NCI-H1930 (cell line): ENCODE results near the gene RFX1.
"Not testable (repeated sequence)": the region's sequence is repeated elsewhere in the genome, so short reads cannot be mapped to it uniquely, and the experiment has no call there.

Source experiments
- DNase-seq, 2 experiments: peaks; one replicate each; lab custom pipeline; 2025; lab: John Stamatoyannopoulos, UW

RFX1 gene

GRCh38 chr19:14006085-14006765, at the start of gene RFX1:
Gene RFX1, minus strand, starts transcription at chr19:14006320. Its CDS starts 12,477 bp downstream, at chr19:13993843.
- DNase-seq: peak; percentile 95 to 99

- no peak for DNase-seq
Observed at GRCh38 chr19:14055396-14055795, 49.3 kb upstream of the RFX1 start.

GRCh38 chr19:14054721-14055120, 48.6 kb upstream of the RFX1 start:
- no peak for DNase-seq

DNA sequence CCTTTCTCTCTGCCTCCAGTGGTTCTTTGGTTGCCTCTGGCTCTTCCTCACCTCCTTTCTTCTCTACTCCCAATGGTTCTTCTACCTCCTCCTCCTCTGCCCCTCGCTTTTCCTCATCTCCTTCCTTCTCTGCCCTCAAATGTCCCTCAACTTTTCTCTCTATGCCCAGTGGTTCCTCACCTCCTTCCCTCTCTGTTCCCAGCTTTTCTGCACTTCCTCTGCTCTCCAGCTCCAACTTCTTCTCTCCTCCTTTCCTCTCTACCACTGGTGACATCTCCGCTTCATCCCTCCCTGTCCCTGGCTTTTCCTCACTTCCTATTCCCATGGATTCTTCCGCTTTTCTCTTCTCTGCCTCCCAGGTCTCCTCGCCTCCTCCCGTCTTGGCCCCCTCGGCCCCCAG, 48.0 kb upstream of the RFX1 start:
- DNase-seq: no peak

- DNase-seq: no peak
Observed at GRCh38 chr19:14053500-14053899, 47.4 kb upstream of the RFX1 start.

- DNase-seq: no peak
Observed at GRCh38 chr19:14053032-14053431, 46.9 kb upstream of the RFX1 start.

GRCh38 chr19:14052470-14052869, 46.4 kb upstream of the RFX1 start:
- no peak for DNase-seq

- no peak for DNase-seq
Observed at GRCh38 chr19:14051980-14052379, 45.9 kb upstream of the RFX1 start.

GRCh38 chr19:14050961-14051360, 44.8 kb upstream of the RFX1 start:
- not testable (repeated sequence) for DNase-seq

DNA sequence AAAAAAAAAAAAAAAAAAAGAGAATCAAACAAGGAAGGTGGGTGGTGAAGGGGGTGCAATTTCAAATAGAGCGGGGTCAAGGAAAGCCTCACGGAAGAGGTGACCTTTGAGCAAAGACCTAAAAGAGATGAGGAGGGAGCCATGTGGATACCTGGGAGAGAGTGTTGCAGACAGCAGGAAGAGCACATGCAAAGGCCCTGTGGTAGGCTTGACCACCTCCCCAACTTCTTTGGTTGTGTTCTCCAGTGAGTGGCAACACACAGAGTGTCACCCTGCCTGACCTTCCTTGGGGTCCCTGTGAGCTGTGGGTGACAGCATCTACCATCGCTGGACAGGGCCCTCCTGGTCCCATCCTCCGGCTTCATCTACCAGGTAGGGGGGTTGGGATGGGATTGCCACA, 44.4 kb upstream of the RFX1 start:
- no peak for DNase-seq

- peak in 1 of 2 experiments; percentile 13 for DNase-seq
Observed at GRCh38 chr19:14048443-14049153, 42.5 kb upstream of the RFX1 start.

DNA sequence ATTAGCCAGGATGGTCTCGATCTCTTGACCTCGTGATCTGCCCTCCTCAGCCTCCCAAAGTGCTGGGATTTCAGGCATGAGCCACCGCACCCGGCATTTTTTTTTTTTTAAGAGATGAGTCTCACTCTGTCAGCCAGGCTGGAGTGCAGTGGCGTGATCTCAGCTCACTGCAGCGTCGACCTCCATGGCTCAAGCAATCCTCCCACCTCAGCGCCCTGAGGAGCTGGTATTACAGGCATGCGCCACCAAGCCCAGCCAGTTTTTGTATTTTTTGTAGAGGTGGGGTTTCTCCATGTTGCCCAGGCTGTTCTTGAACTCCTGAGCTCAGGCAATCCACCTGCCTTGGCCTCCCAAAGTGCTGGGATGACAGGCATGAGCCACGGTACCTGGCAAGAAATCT, 41.7 kb upstream of the RFX1 start:
- DNase-seq: not testable (repeated sequence)

DNA sequence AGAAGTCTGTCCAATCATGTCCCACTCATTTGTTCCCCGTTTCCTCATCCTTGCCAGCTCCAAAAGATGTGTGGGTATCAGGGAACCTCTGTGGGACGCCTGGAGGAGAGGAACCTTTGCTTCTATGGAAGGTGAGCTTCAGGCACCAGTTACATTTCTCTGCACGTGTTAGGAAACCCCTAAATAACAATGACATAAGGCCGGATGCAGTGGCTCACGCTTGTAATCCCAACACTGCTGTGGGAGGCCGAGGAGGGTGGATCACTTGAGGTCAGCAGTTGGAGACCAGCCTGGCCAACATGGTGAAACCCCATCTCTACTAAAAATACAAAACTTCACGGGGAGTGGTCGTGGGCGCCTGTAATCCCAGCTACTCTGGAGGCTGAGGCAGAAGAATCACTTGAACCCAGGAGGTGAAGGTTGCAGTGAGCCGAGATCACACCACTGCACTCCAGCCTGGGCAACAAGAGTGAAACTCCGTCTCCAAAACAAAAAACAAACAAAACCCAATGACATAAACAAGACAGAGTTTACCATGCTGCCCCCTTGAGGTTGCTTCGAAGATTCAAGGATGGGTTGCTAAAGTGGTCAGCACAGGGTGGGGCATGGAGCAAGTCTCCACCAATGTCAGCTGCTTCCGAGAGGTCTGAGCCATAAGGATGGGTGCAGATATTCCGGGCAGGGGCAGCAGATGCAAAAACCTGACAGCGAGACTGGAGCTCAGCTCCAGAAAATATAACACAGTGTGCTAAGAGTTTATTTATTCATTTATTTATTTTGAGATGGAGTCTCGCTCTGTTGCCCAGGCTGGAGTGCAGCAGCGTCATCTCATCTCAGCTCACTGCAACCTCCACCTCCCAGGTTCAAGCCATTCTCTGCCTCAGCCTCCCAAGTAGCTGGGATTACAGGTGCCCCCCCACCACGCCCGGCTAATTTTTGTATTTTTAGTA, 36.8 kb upstream of the RFX1 start:
- not testable (repeated sequence) for DNase-seq

- DNase-seq: no peak
Observed at GRCh38 chr19:14039181-14039580, 33.1 kb upstream of the RFX1 start.

DNA sequence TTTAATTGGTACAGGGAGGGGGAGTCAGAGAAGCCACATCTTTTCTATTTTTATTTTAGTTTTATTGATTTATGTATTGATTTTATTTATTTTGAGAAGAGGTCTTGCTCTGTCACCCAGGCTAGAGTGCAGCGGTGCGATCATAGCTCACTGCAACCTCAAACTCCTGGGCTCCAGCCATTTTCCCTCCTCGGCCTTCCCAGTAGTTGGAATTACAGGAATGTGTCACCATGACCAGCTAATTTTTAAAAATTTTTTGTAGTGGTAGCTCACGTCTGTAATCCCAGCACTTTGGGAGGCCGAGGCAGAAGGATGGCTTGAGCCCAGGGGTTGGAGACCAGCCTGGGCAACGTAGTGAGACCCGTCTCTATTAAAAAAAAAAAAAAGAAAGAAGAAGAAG, 29.6 kb upstream of the RFX1 start:
- DNase-seq: no peak

- not testable (repeated sequence) for DNase-seq
Observed at GRCh38 chr19:14035159-14035558, 29.0 kb upstream of the RFX1 start.

- DNase-seq: no peak
Observed at GRCh38 chr19:14033946-14034345, 27.8 kb upstream of the RFX1 start.

DNA sequence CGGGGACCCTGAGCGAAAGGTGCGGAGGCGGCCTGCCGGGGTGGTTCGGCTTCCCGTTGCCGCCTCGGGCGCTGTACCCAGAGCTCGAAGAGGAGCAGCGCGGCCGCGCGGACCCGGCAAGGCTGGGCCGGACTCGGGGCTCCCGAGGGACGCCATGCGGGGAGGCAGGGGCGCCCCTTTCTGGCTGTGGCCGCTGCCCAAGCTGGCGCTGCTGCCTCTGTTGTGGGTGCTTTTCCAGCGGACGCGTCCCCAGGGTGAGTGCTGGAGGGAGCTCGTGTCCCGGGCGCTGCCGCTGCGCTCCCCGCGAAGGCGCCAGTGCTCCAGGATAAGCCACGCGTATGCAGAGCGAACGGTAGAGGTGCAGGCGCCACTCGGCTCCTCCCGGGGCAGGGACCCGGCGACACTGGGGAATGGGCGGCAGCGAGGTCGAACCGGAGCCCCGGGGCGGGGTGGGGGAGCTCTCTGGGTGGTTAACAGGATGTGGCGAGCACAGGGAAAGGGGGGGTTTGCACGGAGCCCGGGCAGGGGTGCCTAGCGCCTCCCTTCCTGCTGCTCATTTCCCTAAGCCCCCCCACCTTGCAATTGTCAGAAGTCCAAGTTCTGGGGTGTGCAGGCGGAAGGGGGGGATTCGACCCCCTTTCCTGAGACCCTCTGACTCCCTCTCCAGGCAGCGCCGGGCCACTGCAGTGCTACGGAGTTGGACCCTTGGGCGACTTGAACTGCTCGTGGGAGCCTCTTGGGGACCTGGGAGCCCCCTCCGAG, 25.8 kb upstream of the RFX1 start, which contains the start of gene IL27RA:
Gene IL27RA, plus strand, starts transcription at position 44 of the 762 bp plus-strand sequence. Its CDS starts 111 bp downstream, at position 155.
- peak; percentile 13 to 57 for DNase-seq

DNA sequence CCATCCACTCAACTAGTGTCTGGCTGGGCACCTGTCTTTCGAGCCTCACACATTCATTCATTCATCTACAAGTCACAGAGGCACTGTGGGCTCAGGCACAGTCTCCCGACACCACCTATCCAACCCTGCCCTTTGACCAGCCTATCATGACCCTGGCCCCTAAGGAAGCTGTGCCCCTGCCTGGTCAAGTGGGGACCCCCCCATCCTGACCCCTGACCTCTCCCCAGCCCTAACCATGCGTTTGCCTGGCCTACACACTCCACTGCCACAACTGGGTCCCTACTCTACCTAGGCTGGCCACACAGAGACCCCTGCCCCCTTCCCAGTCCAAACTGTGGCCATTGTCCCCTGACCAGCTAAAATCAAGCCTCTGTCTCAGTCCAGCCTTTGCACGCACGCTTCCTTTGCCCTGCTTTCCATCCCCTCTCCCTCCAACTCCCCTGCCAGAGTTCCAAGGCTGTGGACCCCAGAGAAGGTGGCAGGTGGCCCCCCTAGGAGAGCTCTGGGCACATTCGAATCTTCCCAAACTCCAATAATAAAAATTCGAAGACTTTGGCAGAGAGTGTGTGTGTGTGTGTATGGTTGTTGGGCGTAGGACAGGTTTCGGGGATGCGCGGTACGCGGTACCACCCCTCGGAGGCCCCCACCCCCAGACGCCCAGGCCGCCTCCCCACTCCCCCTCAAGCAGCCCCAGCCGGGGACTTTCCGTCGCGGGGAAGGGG, 25.0 kb upstream of the RFX1 start:
- DNase-seq: no peak

DNA sequence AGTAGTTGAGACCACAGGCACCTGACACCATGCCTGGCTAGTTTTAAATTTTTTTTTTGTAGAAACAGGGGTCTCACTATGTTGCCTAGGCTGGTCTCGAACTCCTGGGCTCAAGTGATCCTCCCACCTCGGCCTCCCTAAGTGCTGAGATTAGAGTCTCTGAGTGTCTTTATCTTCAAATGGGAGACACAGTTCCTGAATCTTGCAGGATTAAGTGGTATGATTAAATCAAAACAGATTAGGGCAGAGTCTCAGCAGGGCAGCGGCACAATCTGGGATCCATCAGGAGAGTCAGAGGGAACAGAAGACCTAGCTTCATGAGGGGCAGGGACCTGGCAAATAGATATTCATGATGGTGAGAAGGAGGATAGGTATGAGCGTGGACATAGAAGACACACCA, 22.8 kb upstream of the RFX1 start:
- no peak for DNase-seq
